Neural crest cell (in vitro differentiated cells): ENCODE measurements around the gene RNPEP. TPM values are rescaled to one million over a fixed set of nuclear protein-coding genes. Genes with fewer than 3 reads are reported as not detected.

ENCODE experiments used
- DNase-seq: peaks from one replicate; pipeline ENCODE4 v3.0.0; 2021; ENCODE audit warnings: low read depth, mixed read lengths, low spot score
- H3K27ac Mint-ChIP-seq: one replicate; pipeline ENCODE4 v1.8.0; 2021; ENCODE audit warnings: mild to moderate bottlenecking, mixed read lengths; ENCODE audit not compliant: unreplicated experiment
- H3K27me3 Mint-ChIP-seq: 2 replicates; pipeline ENCODE4 v1.8.0; 2021; ENCODE audit warnings: low read depth, mild to moderate bottlenecking, mixed read lengths
- H3K36me3 Mint-ChIP-seq: 2 replicates; pipeline ENCODE4 v1.8.0; 2021; ENCODE audit warnings: low read depth, mild to moderate bottlenecking, mixed read lengths
- H3K4me1 Mint-ChIP-seq: 2 replicates; pipeline ENCODE4 v1.8.0; 2021; ENCODE audit warnings: mixed read lengths
- H3K4me3 Mint-ChIP-seq: one replicate; pipeline ENCODE4 v1.8.0; 2021; ENCODE audit warnings: mild to moderate bottlenecking, mixed read lengths
- H3K9me3 Mint-ChIP-seq: 2 replicates; pipeline ENCODE4 v1.8.0; 2021; ENCODE audit warnings: mixed read lengths
- CTCF ChIP-seq: fragments of 200-600 bp; sonication (generic); conservative IDR thresholded peaks from 2 replicates; pipeline ENCODE4 v1.5.0; 2021; ENCODE audit warnings: antibody characterized with exemption, mild to moderate bottlenecking
- total RNA-seq: library from RNA; stranded (reverse); gene quantifications from 2 replicates; pipeline ENCODE4 v1.2.1, GENCODE V29; 2021

RNPEP gene
- total RNA-seq, 1 donor from 2014 or later = 47.7 TPM

GRCh38 chr1:202034683-202035462, 52.4 kb downstream of the RNPEP start:
- Mint-ChIP-seq H3K36me3 (no peaks in the 10 kb centered on the region), H3K4me1 (no peaks in the 10 kb centered on the region), H3K27ac (no peak overlapping the region), H3K4me3 (no peak overlapping the region), H3K27me3 (no peaks in the 10 kb centered on the region), H3K9me3 (no peaks in the 10 kb centered on the region)
- no peak for TF ChIP-seq CTCF
- DNase-seq = no peak

GRCh38 chr1:202036595-202037387, 54.3 kb downstream of the RNPEP start:
- Mint-ChIP-seq H3K27ac (no peak overlapping the region), H3K36me3 (no peaks in the 10 kb centered on the region)

GRCh38 chr1:202037706-202038296, 55.4 kb downstream of the RNPEP start:
- H3K27me3 Mint-ChIP-seq = no peaks in the 10 kb centered on the region
- no peak for DNase-seq
- no peak overlapping the region for H3K27ac Mint-ChIP-seq
- H3K4me3 Mint-ChIP-seq = no peak overlapping the region
- H3K4me1 Mint-ChIP-seq = no peaks in the 10 kb centered on the region
- no peak for TF ChIP-seq CTCF
- no peaks in the 10 kb centered on the region for H3K9me3 Mint-ChIP-seq
- no peaks in the 10 kb centered on the region for H3K36me3 Mint-ChIP-seq

More at GRCh38 chr1:202036595-202037387, 54.3 kb downstream of the RNPEP start:
- no peak for DNase-seq
- no peak for TF ChIP-seq CTCF
- Mint-ChIP-seq H3K27me3 (no peaks in the 10 kb centered on the region), H3K4me1 (no peaks in the 10 kb centered on the region), H3K4me3 (no peak overlapping the region), H3K9me3 (no peaks in the 10 kb centered on the region)

- H3K27me3 Mint-ChIP-seq = no peaks in the 10 kb centered on the region
- no peak overlapping the region for H3K4me3 Mint-ChIP-seq
- no peak for TF ChIP-seq CTCF
- H3K36me3 Mint-ChIP-seq = no peaks in the 10 kb centered on the region
- DNase-seq = no peak
- H3K4me1 Mint-ChIP-seq = no peaks in the 10 kb centered on the region
- H3K9me3 Mint-ChIP-seq = no peaks in the 10 kb centered on the region
- no peak overlapping the region for H3K27ac Mint-ChIP-seq
These were observed 56.4 kb downstream of the RNPEP start for GRCh38 chr1:202038688-202039346.

GRCh38 chr1:202045705-202046104, 63.3 kb downstream of the RNPEP start:
- H3K4me3 Mint-ChIP-seq = no peak overlapping the region
- peaks cover 3% of the 10 kb centered on the region for H3K4me1 Mint-ChIP-seq
- no peak for TF ChIP-seq CTCF
- no peaks in the 10 kb centered on the region for H3K27me3 Mint-ChIP-seq
- H3K27ac Mint-ChIP-seq = no peak overlapping the region
- peaks cover 4% of the 10 kb centered on the region for H3K9me3 Mint-ChIP-seq
- DNase-seq = no peak
- H3K36me3 Mint-ChIP-seq = no peaks in the 10 kb centered on the region
